COR-L47 (cell line): ENCODE results near the gene JHY.
A peak's percentile ranks its signal among the peaks of the same experiment; 100 is the strongest.

Experiments used
- DNase-seq: peaks from one replicate; lab custom pipeline; 2025; lab: John Stamatoyannopoulos, UW

Gene JHY

DNA sequence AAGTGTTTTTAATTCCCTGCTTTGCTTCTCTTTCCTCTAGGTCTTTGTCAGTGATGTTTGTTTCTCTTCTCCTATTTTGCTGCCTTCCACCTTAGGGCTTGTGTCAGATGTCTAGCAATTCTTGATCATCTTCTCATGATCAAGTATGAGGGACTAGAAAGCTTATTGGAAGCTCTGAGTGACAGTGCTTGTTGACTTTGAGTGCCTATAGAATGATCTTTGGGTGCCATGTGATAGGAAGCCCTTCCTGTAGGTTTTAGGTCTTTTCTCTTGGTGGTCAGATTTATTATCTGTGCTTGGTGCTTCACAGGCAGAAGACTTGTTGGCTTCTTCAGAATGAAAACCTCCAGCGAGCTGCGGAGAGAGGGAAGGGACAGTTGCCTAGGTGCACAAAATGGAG, 56.0 kb downstream of the JHY start:
- DNase-seq, result no peak

DNA sequence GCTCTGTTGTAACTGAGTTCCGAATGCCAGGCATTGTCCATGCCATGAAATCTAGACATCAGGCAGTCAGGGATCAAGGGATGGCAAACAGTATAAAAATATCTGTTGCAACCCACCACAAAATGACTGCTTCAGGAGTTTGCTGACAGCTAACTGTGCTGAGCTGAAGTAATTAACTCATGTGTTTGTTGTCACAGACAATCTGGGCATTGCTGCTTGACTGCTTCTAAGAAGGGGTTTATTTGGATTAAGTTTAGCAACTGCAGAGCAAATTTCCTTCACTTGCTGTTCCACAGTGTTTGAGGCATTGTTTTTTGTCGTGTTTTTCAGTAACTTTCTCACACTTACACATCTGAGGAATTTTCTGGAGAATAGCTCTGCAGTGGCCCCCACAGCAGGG, 68.7 kb downstream of the JHY start:
- DNase-seq, result no peak

- no peak for DNase-seq
Measured at GRCh38 chr11:122954455-122954854, 71.9 kb downstream of the JHY start.

DNA sequence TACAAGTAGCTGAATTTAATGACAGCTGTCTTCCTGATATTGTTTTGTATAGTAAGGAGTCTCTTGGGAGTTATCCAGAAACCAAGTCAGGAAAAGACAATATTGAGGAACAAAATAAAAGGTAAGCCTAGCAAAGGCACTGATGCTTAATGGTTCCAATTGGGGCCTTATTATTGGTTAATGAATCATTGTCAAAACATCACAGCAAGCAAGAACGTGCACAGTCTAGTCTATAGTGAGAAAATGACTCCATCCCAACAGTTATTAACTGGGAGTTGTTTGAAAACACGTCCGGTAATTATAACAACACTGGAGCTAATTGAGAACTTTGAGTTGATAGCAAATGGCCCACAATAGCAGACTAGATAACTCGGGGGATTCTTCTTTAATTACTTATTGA, 81.4 kb downstream of the JHY start:
- no peak for DNase-seq

DNA sequence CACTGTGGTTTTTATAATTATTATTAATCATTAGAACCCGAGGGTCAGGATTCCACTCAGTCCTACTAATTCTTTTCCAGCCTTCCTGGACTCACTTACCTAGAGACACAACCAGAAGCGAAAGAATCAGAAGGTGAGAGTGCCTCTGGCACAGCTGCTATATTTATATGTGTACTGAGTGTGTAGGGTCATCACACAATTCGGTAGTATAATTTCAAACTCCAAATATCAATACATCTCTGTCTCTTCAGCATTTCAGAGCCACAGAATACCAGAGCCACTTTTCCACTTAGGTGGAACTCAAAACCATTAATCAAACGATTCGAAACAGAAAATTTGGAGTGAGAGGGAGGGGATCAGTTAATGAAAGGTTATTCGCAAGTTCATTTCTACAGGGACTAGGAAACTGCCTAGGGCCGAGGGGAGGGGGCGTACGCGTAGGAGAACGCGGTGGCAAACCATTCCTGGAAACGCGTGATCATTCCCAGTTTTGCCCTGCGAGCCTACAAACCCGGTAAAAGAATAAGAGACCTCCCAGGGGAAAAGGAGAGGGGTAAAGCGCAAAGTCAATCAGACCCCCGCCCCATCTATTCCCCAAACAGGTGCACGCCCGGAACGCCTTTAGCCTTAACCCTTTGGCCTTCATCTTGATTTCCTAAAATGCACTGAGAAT, 93.6 kb downstream of the JHY start:
- no peak for DNase-seq

GRCh38 chr11:122976734-122977469, 94.3 kb downstream of the JHY start:
- no peak for DNase-seq

- no peak for DNase-seq
Measured at GRCh38 chr11:122977470-122978298, 95.1 kb downstream of the JHY start.

- DNase-seq, result no peak
Measured at GRCh38 chr11:122978299-122978620, 95.7 kb downstream of the JHY start.

DNA sequence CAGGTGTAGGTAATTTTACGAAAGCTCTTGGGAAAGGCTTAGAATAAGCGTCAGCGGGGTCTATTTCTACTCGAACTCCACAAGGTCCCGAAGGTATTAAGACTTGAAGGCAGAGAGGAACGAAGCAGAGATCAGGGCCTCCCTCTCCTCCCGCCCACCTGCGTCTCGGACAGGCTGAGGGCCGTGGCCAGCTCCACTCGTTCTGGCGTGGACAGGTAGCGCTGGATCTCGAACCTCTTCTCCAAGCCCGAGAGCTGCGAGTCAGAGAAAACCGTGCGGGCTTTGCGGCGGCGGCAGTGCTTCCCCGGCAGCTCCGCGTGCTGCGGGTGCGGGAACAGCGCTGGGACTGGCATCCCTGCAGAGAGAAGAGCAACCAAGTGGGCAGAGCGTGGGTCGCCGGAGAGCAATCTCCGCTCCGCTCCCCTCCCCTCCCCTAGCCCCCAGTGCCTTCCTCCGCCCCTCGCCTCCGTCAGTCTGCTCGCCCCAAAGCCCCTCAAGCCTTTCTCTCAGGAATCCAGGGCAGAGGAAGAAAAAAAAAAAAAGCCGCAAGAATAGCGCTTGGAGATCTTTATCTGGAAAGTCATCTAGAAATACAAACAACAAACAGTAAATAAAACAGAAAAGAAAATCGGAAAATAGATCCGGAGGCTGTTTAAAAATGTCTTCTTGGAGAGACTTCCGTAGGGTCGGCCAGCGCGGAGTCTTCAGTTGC, 96.7 kb downstream of the JHY start:
- DNase-seq, result no peak

DNA sequence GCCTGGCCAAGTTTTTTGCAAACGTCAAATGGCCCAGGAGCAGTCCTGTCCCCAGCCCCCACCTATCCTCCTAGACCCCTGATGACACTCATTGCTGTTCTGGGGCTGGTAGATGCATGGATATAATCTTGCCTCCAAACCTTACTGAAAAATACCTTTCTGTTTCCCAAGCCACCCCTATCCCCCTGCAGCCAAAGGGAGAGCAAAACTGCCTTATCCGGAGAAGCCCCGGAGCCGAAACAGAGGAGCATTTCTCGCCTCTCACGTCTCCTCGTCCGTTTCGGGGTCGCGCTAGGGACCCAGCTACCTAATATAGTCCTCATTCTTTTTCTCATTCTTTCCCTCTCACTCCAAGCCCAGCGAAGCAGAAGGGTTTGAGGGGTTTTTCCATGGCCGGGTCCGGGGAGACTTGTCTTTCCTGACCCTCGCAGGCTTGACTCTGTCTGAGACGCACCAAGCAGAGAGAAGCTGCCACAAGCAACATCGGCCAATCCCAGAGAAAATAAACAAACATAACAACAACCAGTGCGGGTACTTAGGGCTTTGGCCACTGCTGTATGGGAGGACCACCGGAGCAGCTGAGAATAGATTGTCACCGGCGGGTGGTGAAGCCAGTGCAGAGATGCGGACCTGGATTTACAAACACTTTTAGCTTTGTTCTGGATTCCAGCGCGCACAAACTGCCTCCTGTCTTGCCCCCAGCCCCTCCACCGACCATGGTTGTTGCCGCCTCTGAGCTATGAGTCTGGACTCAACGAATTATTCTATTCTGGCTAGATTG, 97.4 kb downstream of the JHY start:
- DNase-seq, result no peak

GRCh38 chr11:122981388-122982264, 99.1 kb downstream of the JHY start, which contains the start of gene BSX:
TSS of gene BSX (minus strand) at chr11:122981834. CDS start at chr11:122981671, 163 bp downstream.
- DNase-seq, result no peak

DNA sequence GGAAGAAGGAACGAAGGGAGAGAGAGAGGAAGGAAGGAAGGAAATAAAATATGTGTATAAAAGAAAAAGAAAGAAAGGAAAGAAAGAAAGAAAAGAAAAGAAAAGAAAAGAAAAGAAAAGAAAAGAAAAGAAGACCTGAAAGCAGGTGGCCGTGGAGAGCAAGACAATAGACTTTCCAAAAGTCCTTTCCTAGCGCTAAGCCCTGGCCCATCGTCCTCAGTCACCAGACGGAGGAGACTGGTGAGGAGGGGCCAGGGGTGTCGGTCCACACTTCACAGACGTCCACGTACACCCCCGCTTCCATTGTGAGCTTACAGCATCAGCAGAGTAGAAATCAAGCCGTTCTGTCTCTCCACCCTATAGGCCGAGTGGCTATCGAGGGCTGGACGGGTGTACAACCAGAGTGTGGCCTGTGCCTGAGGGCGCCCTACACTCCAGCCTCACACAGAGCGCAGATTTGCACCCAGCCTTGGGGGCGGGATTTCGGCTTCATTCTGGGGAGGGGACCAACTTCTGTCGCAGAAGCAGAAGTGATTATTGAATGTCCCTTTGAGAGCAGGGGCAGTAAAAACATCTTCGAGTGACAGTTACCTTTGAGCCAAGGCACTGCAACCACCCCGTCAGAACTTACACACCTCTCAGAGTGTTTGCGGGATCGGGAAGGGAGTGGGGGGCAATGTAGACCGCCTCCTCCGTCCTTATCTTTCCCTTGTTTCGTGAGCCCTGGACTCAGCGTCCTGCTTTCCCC, 101.1 kb downstream of the JHY start:
- no peak for DNase-seq

- DNase-seq, result peak; percentile 29
Measured at GRCh38 chr11:122984186-122985011, 101.8 kb downstream of the JHY start.

DNA sequence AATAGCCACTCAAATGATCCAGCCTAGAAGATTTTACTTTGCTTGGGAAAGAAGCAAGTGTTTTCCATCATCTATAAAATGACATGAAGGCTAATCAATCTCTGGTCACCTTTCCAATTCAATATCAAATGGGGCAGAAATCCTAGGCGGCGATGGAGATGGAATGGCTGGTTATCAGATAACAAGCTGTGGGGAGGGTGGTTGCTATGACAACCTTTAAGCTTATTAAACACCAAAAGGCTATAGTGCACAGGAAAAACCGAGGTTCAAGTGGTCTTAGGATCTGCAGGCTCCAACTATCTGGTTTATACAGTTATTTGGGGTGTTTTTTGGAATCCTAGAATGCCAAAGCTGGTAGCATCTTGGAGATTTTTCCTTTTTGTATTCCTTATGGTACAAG, 113.0 kb downstream of the JHY start:
- DNase-seq, result no peak

GRCh38 chr11:122998727-122999366, 116.3 kb downstream of the JHY start:
- no peak for DNase-seq

GRCh38 chr11:123000721-123001120, 118.2 kb downstream of the JHY start:
- DNase-seq, result no peak

DNA sequence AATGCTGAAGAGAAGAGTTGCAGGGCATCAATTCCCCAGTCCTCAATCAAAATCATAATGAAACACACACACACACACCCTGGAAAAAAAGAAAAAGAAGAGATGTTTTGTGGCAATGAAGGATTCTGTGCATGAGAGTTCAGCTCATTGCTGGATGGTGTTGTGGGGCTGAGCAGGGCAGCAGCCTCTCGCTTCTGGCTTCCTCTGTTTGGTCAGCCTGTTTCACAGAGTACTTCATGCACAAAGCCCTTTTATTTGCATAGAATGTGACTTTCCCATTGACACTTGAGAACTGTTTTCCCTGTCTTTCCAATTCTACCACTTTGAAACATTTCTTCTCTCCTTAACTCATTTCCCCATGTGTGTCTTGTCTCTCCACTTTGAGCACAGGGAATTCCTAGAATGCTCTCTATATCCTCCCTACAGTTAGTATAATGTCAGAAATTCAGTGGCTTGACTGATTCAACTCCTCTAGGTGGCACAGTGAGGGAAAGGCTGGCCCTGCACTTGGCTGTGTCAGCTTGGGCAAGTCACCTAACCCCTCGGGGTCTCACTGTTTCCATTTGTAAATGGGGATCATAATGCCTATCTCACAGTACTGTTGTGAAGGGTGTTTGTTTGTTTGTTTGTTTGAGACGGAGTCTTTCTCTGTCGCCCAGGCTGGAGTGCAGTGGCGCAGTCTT, 124.4 kb downstream of the JHY start:
- no peak for DNase-seq
